Suprapubic skin (tissue), 4 donors: Measurements from ENCODE around the gene TBC1D8. TPM values are rescaled to one million over a fixed set of nuclear protein-coding genes. Genes with fewer than 3 reads are reported as not detected.

Source experiments
- DNase-seq, 2 donors: peaks; one replicate each; pipeline ENCODE4 v3.0.0-alpha.2; 2019; ENCODE audit warnings: low spot score in 2 of 2
- H3K27ac ChIP-seq: fragments of 200-600 bp; sonication (generic); one replicate; pipeline ENCODE4 v1.5.1; 2019
- H3K27me3 ChIP-seq: fragments of 200-600 bp; sonication (generic); one replicate; pipeline ENCODE4 v1.5.1; 2019
- H3K36me3 ChIP-seq: fragments of 200-600 bp; sonication (generic); one replicate; pipeline ENCODE4 v1.5.1; 2019
- H3K4me1 ChIP-seq: fragments of 200-600 bp; sonication (generic); one replicate; pipeline ENCODE4 v1.5.1; 2019
- H3K4me3 ChIP-seq: fragments of 200-600 bp; sonication (generic); one replicate; pipeline ENCODE4 v1.5.1; 2019; ENCODE audit warnings: mild to moderate bottlenecking
- H3K9me3 ChIP-seq: fragments of 200-600 bp; sonication (generic); one replicate; pipeline ENCODE4 v1.5.1; 2019
- CTCF ChIP-seq, 2 donors: fragments of 200-600 bp in 1 of 2; fragments of 450-650 bp in 1 of 2; sonication (generic) in 1 of 2; IDR thresholded peaks; one replicate each; pipeline ENCODE4 v1.5.1; 2016 to 2019; ENCODE audit warnings: antibody characterized with exemption in 2 of 2, mild to moderate bottlenecking in 1 of 2, moderate library complexity in 1 of 2
- EP300 ChIP-seq: sonication (generic); formaldehyde crosslinking; IDR thresholded peaks from one replicate; pipeline ENCODE4 v1.6.1; 2017; ENCODE audit warnings: antibody characterized with exemption
- POLR2A ChIP-seq, 2 donors: fragments of 450-650 bp; IDR thresholded peaks; one replicate each; pipeline ENCODE4 v1.6.1; 2017; ENCODE audit warnings: antibody characterized with exemption in 2 of 2, mild to moderate bottlenecking in 2 of 2, moderate library complexity in 2 of 2
- POLR2AphosphoS5 ChIP-seq, 3 donors: sonication (generic); formaldehyde crosslinking; IDR thresholded peaks; one replicate each; pipeline ENCODE4 v1.6.1; 2017; ENCODE audit warnings: antibody characterized with exemption in 3 of 3
- WGBS: methylation state at CpG from one replicate; pipeline ENCODE4 v1.1.5; 2018; 5-methylcytosine and 5-hydroxymethylcytosine counted together
- total RNA-seq, 4 donors: library from RNA; depleted of rRNA; stranded (reverse); fragments of >200 nt; gene quantifications; one replicate each; pipeline ENCODE4 v1.1.0, GENCODE V29; 2016

TBC1D8 gene
- total RNA-seq, 4 donors from 2014 or later, result 38.8 to 309 (median 68.3) TPM

DNA sequence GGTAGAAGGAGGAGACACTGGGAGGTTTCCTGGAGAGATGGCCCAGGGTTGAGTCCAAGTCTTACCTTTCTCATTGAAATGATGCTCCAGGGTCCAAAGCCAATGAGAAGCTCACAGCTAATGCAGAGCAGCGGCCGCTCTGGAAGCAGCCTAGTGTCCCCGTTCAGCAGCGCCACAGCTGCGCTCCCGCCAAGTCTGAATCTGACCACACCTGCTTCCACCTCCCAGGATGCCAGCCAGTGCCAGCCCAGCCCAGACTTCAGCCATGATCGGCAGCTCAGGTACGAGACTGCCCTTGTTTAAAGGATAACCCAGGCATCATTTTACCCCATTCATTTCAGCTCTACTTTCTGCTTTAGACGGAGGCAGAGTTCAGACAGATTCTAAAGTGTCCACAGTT lies 161.0 kb downstream of the TBC1D8 start:
- Histone ChIP-seq H3K27ac (no peak overlapping the region), H3K36me3 (peaks cover 42% of the 10 kb centered on the region)
- WGBS, result 84% methylated on average over 6 of the region's 9 CpGs

GRCh38 chr2:100989666-100990065 lies 161.5 kb downstream of the TBC1D8 start:
- Histone ChIP-seq H3K27me3 (no peaks in the 10 kb centered on the region), H3K27ac (no peak overlapping the region), H3K9me3 (no peaks in the 10 kb centered on the region), H3K4me1 (no peaks in the 10 kb centered on the region), H3K36me3 (peaks cover 38% of the 10 kb centered on the region), H3K4me3 (no peak overlapping the region)
- WGBS, result 87% methylated on average over 3 of the region's 3 CpGs
- TF ChIP-seq POLR2A (IDR thresholded peaks at IDR 0.05), result no peak
- no peak for TF ChIP-seq POLR2AphosphoS5 (IDR thresholded peaks at IDR 0.05)
- no peak for TF ChIP-seq CTCF (IDR thresholded peaks at IDR 0.05)
- TF ChIP-seq EP300, result no peak
- no peak for DNase-seq

More for the DNA sequence above, 161.0 kb downstream of the TBC1D8 start:
- Histone ChIP-seq H3K4me3 (no peak overlapping the region), H3K27me3 (no peaks in the 10 kb centered on the region), H3K4me1 (no peaks in the 10 kb centered on the region), H3K9me3 (no peaks in the 10 kb centered on the region)
- peak in 1 of 2 donors; percentile 52 for DNase-seq
- TF ChIP-seq CTCF (IDR thresholded peaks at IDR 0.05), result no peak
- TF ChIP-seq EP300, result no peak
- TF ChIP-seq POLR2A (IDR thresholded peaks at IDR 0.05), result no peak
- TF ChIP-seq POLR2AphosphoS5 (IDR thresholded peaks at IDR 0.05), result no peak

GRCh38 chr2:100988630-100989417 lies 162.4 kb downstream of the TBC1D8 start:
- Histone ChIP-seq H3K4me3 (no peak overlapping the region), H3K9me3 (no peaks in the 10 kb centered on the region), H3K4me1 (no peaks in the 10 kb centered on the region), H3K27me3 (no peaks in the 10 kb centered on the region), H3K36me3 (peaks cover 33% of the 10 kb centered on the region), H3K27ac (no peak overlapping the region)
- WGBS, result 88% methylated on average over 8 of the region's 8 CpGs
- TF ChIP-seq POLR2A (IDR thresholded peaks at IDR 0.05), result no peak
- TF ChIP-seq POLR2AphosphoS5 (IDR thresholded peaks at IDR 0.05), result no peak
- TF ChIP-seq CTCF (IDR thresholded peaks at IDR 0.05), result no peak
- TF ChIP-seq EP300, result no peak
- peak; percentile 11 to 45 for DNase-seq

DNA sequence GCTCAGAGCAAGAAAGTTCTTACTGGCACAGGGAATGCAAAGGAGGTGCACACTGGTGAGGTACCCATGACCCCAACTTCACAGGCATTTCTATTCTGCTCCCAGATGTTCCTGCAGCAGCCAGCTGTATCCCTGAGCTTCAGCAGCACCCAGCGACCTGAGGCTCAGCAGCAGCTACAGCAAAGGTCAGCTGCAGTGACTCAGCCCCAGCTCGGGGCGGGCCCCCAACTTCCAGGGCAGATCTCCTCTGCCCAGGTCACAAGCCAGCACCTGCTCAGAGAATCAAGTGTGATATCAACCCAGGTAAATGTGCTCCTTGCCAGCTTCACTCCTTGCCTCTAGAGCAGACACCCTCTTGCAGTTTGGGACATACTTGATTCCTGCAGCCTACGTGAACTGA lies 163.2 kb downstream of the TBC1D8 start:
- Histone ChIP-seq H3K9me3 (no peaks in the 10 kb centered on the region), H3K4me3 (no peak overlapping the region), H3K36me3 (peaks cover 26% of the 10 kb centered on the region), H3K4me1 (no peaks in the 10 kb centered on the region), H3K27ac (no peak overlapping the region), H3K27me3 (no peaks in the 10 kb centered on the region)
- WGBS, result 72% methylated on average over 3 of the region's 4 CpGs
- no peak for DNase-seq
- TF ChIP-seq CTCF (IDR thresholded peaks at IDR 0.05), result no peak
- no peak for TF ChIP-seq EP300
- no peak for TF ChIP-seq POLR2A (IDR thresholded peaks at IDR 0.05)
- TF ChIP-seq POLR2AphosphoS5 (IDR thresholded peaks at IDR 0.05), result no peak

DNA sequence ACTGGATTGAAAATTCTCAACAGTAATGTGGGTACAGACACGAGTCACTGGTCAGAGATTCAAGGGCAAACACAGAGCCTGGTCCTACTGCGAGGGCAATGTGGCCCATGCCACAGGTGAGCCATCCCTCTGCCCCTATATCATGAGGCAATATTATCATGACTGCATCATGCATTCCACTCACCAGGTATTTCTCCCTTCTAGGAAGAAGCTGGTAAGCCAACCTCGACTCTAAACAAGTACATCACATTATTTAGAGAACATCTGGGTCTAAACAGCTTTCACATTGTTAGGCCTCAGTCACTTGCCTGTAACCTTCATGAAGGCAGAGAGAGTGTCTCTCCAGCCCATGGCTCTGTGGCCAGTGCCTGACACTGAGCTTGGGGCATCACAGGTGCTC lies 163.6 kb downstream of the TBC1D8 start:
- DNase-seq, result no peak
- peaks cover 26% of the 10 kb centered on the region for H3K36me3 ChIP-seq
- 88% methylated on average over 3 of the region's 3 CpGs for WGBS
- TF ChIP-seq EP300 (no peak), POLR2AphosphoS5 (IDR thresholded peaks at IDR 0.05) (no peak), CTCF (IDR thresholded peaks at IDR 0.05) (no peak), POLR2A (IDR thresholded peaks at IDR 0.05) (no peak)
- H3K4me1 ChIP-seq, result no peaks in the 10 kb centered on the region
- no peak overlapping the region for H3K27ac ChIP-seq
- no peak overlapping the region for H3K4me3 ChIP-seq
- no peaks in the 10 kb centered on the region for H3K27me3 ChIP-seq
- no peaks in the 10 kb centered on the region for H3K9me3 ChIP-seq
